ENCODE data around the gene ZNF213.

Gene ZNF213

GRCh38 chr16:3183445-3184139, 48.8 kb downstream of the ZNF213 start (continued):
- TF ChIP-seq ZNF776 (tag by site-specific recombination; IDR thresholded peaks at IDR 0.05; ENCODE audit: borderline replicate concordance) = no peak
- TF ChIP-seq, protein P1, sequence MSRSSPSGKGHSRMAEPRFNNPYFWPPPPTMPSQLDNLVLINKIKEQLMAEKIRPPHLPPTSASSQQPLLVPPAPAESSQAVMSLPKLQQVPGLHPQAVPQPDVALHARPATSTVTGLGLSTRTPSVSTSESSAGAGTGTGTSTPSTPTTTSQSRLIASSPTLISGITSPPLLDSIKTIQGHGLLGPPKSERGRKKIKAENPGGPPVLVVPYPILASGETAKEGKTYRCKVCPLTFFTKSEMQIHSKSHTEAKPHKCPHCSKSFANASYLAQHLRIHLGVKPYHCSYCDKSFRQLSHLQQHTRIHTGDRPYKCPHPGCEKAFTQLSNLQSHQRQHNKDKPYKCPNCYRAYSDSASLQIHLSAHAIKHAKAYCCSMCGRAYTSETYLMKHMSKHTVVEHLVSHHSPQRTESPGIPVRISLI (tag by site-specific recombination; IDR thresholded peaks at IDR 0.05) = no peak
- TF ChIP-seq, protein P2, sequence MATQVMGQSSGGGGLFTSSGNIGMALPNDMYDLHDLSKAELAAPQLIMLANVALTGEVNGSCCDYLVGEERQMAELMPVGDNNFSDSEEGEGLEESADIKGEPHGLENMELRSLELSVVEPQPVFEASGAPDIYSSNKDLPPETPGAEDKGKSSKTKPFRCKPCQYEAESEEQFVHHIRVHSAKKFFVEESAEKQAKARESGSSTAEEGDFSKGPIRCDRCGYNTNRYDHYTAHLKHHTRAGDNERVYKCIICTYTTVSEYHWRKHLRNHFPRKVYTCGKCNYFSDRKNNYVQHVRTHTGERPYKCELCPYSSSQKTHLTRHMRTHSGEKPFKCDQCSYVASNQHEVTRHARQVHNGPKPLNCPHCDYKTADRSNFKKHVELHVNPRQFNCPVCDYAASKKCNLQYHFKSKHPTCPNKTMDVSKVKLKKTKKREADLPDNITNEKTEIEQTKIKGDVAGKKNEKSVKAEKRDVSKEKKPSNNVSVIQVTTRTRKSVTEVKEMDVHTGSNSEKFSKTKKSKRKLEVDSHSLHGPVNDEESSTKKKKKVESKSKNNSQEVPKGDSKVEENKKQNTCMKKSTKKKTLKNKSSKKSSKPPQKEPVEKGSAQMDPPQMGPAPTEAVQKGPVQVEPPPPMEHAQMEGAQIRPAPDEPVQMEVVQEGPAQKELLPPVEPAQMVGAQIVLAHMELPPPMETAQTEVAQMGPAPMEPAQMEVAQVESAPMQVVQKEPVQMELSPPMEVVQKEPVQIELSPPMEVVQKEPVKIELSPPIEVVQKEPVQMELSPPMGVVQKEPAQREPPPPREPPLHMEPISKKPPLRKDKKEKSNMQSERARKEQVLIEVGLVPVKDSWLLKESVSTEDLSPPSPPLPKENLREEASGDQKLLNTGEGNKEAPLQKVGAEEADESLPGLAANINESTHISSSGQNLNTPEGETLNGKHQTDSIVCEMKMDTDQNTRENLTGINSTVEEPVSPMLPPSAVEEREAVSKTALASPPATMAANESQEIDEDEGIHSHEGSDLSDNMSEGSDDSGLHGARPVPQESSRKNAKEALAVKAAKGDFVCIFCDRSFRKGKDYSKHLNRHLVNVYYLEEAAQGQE (tag by site-specific recombination; IDR thresholded peaks at IDR 0.05) = no peak
- TF ChIP-seq KLF8 (tag by site-specific recombination; IDR thresholded peaks at IDR 0.05) = no peak
- TF ChIP-seq HOXD13 (CRISPR knock-in tag; IDR thresholded peaks at IDR 0.05; ENCODE audit: borderline replicate concordance) = no peak
- TF ChIP-seq, protein P3, sequence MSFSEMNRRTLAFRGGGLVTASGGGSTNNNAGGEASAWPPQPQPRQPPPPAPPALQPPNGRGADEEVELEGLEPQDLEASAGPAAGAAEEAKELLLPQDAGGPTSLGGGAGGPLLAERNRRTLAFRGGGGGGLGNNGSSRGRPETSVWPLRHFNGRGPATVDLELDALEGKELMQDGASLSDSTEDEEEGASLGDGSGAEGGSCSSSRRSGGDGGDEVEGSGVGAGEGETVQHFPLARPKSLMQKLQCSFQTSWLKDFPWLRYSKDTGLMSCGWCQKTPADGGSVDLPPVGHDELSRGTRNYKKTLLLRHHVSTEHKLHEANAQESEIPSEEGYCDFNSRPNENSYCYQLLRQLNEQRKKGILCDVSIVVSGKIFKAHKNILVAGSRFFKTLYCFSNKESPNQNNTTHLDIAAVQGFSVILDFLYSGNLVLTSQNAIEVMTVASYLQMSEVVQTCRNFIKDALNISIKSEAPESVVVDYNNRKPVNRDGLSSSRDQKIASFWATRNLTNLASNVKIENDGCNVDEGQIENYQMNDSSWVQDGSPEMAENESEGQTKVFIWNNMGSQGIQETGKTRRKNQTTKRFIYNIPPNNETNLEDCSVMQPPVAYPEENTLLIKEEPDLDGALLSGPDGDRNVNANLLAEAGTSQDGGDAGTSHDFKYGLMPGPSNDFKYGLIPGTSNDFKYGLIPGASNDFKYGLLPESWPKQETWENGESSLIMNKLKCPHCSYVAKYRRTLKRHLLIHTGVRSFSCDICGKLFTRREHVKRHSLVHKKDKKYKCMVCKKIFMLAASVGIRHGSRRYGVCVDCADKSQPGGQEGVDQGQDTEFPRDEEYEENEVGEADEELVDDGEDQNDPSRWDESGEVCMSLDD (tag by site-specific recombination; IDR thresholded peaks at IDR 0.05) = no peak
- TF ChIP-seq ZNF175 (tag by site-specific recombination; IDR thresholded peaks at IDR 0.05) = no peak
- TF ChIP-seq ZFHX2 (tag by site-specific recombination; conservative IDR thresholded peaks at IDR 0.05) = no peak
- TF ChIP-seq ZNF16 (tag by site-specific recombination; IDR thresholded peaks at IDR 0.05; ENCODE audit: low read depth) = no peak
- TF ChIP-seq ZNF549 (tag by site-specific recombination; IDR thresholded peaks at IDR 0.05) = no peak
- TF ChIP-seq ZNF510 (tag by site-specific recombination; IDR thresholded peaks at IDR 0.05; ENCODE audit: insufficient replicate concordance) = no peak
- peak; percentile 90 for TF ChIP-seq IKZF3 (tag by site-specific recombination; IDR thresholded peaks at IDR 0.05)
- TF ChIP-seq ZNF747 (tag by site-specific recombination; IDR thresholded peaks at IDR 0.05) = no peak
- no peak for TF ChIP-seq ZNF138 (tag by site-specific recombination; IDR thresholded peaks at IDR 0.05; ENCODE audit: borderline replicate concordance)
- TF ChIP-seq PATZ1 (tag by site-specific recombination; IDR thresholded peaks at IDR 0.05) = peak; percentile 24
- TF ChIP-seq ZNF624 (tag by site-specific recombination; IDR thresholded peaks at IDR 0.05) = no peak
- TF ChIP-seq ZXDB (tag by site-specific recombination; IDR thresholded peaks at IDR 0.05) = no peak
- no peak for TF ChIP-seq ZNF707 (tag by site-specific recombination; IDR thresholded peaks at IDR 0.05)
- no peak for TF ChIP-seq ZNF530 (tag by site-specific recombination; IDR thresholded peaks at IDR 0.05; ENCODE audit: low read depth)
- no peak for TF ChIP-seq ZNF621 (tag by site-specific recombination; IDR thresholded peaks at IDR 0.05)
- no peak for TF ChIP-seq ZNF514 (tag by site-specific recombination; IDR thresholded peaks at IDR 0.05)
- no peak; the same call in 1 of the 2 replicates for TF ChIP-seq ZBTB48 (tag by site-specific recombination; IDR thresholded peaks at IDR 0.05)
- TF ChIP-seq HOXA7 (CRISPR knock-in tag; IDR thresholded peaks at IDR 0.05; ENCODE audit: borderline replicate concordance) = no peak
- no peak for TF ChIP-seq ZNF202 (tag by site-specific recombination; IDR thresholded peaks at IDR 0.05; ENCODE audit: borderline replicate concordance)
- TF ChIP-seq SETDB1 (IDR thresholded peaks at IDR 0.05; ENCODE audit: insufficient read length, low read length) = no peak
- no peak for TF ChIP-seq ZNF311 (tag by site-specific recombination; IDR thresholded peaks at IDR 0.05; ENCODE audit: borderline replicate concordance)
- TF ChIP-seq ZNF629 (tag by site-specific recombination; IDR thresholded peaks at IDR 0.05) = no peak
- TF ChIP-seq ZFP69B (tag by site-specific recombination; IDR thresholded peaks at IDR 0.05) = peak; percentile 85; the same call in 1 of the 2 replicates
- TF ChIP-seq GLIS1 (tag by site-specific recombination; IDR thresholded peaks at IDR 0.05) = peak; percentile 77
- TF ChIP-seq ZSCAN23 (tag by site-specific recombination; IDR thresholded peaks at IDR 0.05) = no peak
- no peak for TF ChIP-seq ZNF366 (tag by site-specific recombination; conservative IDR thresholded peaks at IDR 0.05)
- TF ChIP-seq ZNF404 (tag by site-specific recombination; IDR thresholded peaks at IDR 0.05) = no peak

All from HEK293 (cell line).